Testis (tissue), 2 donors: ENCODE data around the gene CAMTA1.

ENCODE experiments used
- CTCF ChIP-seq, 3 experiments: fragments of 450-650 bp in 2 of 3; fragments of 200-600 bp in 1 of 3; sonication (generic) in 1 of 3; IDR thresholded peaks; one replicate each; pipeline ENCODE4 v1.5.1; 2016 to 2019; ENCODE audit warnings: antibody characterized with exemption in 3 of 3, mild to moderate bottlenecking in 2 of 3, moderate library complexity in 1 of 3
- POLR2A ChIP-seq: fragments of 450-650 bp; IDR thresholded peaks from one replicate; pipeline ENCODE4 v1.6.1; 2017; ENCODE audit warnings: antibody characterized with exemption, mild to moderate bottlenecking, moderate library complexity

- no peak for TF ChIP-seq POLR2A
- no peak for TF ChIP-seq CTCF (IDR thresholded peaks at IDR 0.05)
Observed at GRCh38 chr1:7004181-7004580, 218.9 kb downstream of the CAMTA1 start.
